ENCODE data around the gene OR6K2. TPM values are rescaled to one million over a fixed set of nuclear protein-coding genes. Genes with fewer than 3 reads are reported as not detected.
"Not testable (repeated sequence)": the region's sequence is repeated elsewhere in the genome, so short reads cannot be mapped to it uniquely, and the experiment has no call there.

The OR6K2 gene
- total RNA-seq, 6 experiments from 2014 or later: not detected

GRCh38 chr1:158689110-158689509, 11.3 kb downstream of the OR6K2 start:
- Histone ChIP-seq H3K27me3 (no peaks in the 10 kb centered on the region), H3K27ac (no peak overlapping the region), H3K36me3 (no peaks in the 10 kb centered on the region), H3K4me1 (no peaks in the 10 kb centered on the region), H3K9me3 (no peaks in the 10 kb centered on the region), H3K4me3 (no peak overlapping the region)
- intact Hi-C loops (cut with DNase I): no loop called here
- no peak for DNase-seq
- 33% methylated on average over 1 of the region's 1 CpG for WGBS (ENCODE audit: insufficient coverage, low coverage, low lambda C conversion rate, missing lambda C conversion rate)
- TF ChIP-seq, protein P1, sequence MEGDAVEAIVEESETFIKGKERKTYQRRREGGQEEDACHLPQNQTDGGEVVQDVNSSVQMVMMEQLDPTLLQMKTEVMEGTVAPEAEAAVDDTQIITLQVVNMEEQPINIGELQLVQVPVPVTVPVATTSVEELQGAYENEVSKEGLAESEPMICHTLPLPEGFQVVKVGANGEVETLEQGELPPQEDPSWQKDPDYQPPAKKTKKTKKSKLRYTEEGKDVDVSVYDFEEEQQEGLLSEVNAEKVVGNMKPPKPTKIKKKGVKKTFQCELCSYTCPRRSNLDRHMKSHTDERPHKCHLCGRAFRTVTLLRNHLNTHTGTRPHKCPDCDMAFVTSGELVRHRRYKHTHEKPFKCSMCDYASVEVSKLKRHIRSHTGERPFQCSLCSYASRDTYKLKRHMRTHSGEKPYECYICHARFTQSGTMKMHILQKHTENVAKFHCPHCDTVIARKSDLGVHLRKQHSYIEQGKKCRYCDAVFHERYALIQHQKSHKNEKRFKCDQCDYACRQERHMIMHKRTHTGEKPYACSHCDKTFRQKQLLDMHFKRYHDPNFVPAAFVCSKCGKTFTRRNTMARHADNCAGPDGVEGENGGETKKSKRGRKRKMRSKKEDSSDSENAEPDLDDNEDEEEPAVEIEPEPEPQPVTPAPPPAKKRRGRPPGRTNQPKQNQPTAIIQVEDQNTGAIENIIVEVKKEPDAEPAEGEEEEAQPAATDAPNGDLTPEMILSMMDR (IDR thresholded peaks at IDR 0.05): no peak
- TF ChIP-seq POLR2A (IDR thresholded peaks at IDR 0.05): no peak
- no peak for ATAC-seq

- ATAC-seq; H3K36me3 ChIP-seq; intact Hi-C loops (cut with DNase I); DNase-seq; H3K9me3 ChIP-seq; H3K27ac ChIP-seq; H3K4me1 ChIP-seq; H3K27me3 ChIP-seq; H3K4me3 ChIP-seq: not testable (repeated sequence)
- 29% methylated on average over 1 of the region's 1 CpG for WGBS (ENCODE audit: insufficient coverage, low coverage, low lambda C conversion rate, missing lambda C conversion rate)
These were observed 12.1 kb downstream of the OR6K2 start for GRCh38 chr1:158688343-158688742.

- H3K4me1 ChIP-seq: no peaks in the 10 kb centered on the region
- intact Hi-C loops (cut with DNase I): no loop called here
- H3K27me3 ChIP-seq: no peaks in the 10 kb centered on the region
- TF ChIP-seq POLR2A (IDR thresholded peaks at IDR 0.05): no peak
- TF ChIP-seq, protein P1 (IDR thresholded peaks at IDR 0.05): no peak
- no peak overlapping the region for H3K27ac ChIP-seq
- H3K4me3 ChIP-seq: no peak overlapping the region
- no peak for ATAC-seq
- no peaks in the 10 kb centered on the region for H3K9me3 ChIP-seq
- DNase-seq: no peak
- H3K36me3 ChIP-seq: no peaks in the 10 kb centered on the region
These were observed 13.4 kb downstream of the OR6K2 start for GRCh38 chr1:158687037-158687436.

- H3K9me3 ChIP-seq: no peaks in the 10 kb centered on the region
- no peaks in the 10 kb centered on the region for H3K4me1 ChIP-seq
- H3K4me3 ChIP-seq: no peak within 1 kb of the TSS
- no peaks in the 10 kb centered on the region for H3K36me3 ChIP-seq
- no peak for ATAC-seq
- WGBS (ENCODE audit: insufficient coverage, low coverage, low lambda C conversion rate, missing lambda C conversion rate): 33% methylated on average over 7 of the region's 7 CpGs
- no peak within 1 kb of the TSS for H3K27ac ChIP-seq
- intact Hi-C loops (cut with DNase I): no loop called here
- no peaks in the 10 kb centered on the region for H3K27me3 ChIP-seq
- TF ChIP-seq POLR2A (IDR thresholded peaks at IDR 0.05): no peak
- TF ChIP-seq, protein P1 (IDR thresholded peaks at IDR 0.05): no peak
- no peak for DNase-seq
These were observed 14.1 kb downstream of the OR6K2 start, which contains the start of gene SPTA1 for GRCh38 chr1:158686111-158687009. Gene SPTA1 (minus strand): TSS chr1:158686715. CDS start chr1:158686517, 198 bp downstream.

GRCh38 chr1:158685085-158685484, 15.4 kb downstream of the OR6K2 start:
- Histone ChIP-seq H3K27ac (no peak overlapping the region), H3K9me3 (no peaks in the 10 kb centered on the region), H3K4me1 (no peaks in the 10 kb centered on the region), H3K36me3 (no peaks in the 10 kb centered on the region), H3K4me3 (no peak overlapping the region), H3K27me3 (no peaks in the 10 kb centered on the region)
- ATAC-seq: no peak
- 43% methylated on average over 7 of the region's 7 CpGs for WGBS (ENCODE audit: insufficient coverage, low coverage, low lambda C conversion rate, missing lambda C conversion rate)
- intact Hi-C loops (cut with DNase I): no loop called here
- TF ChIP-seq POLR2A (IDR thresholded peaks at IDR 0.05): no peak
- TF ChIP-seq, protein P1 (IDR thresholded peaks at IDR 0.05): no peak
- no peak for DNase-seq
